Activated T-cell treated with anti-CD3 and anti-CD28 coated beads, Interleukin-2, amount 50 U/mL, for 48 hours (primary cell): ENCODE data around the gene DUT.
A peak's percentile ranks its signal among the peaks of the same experiment; 100 is the strongest.

Experiments used
- DNase-seq, 2 experiments: peaks; one replicate each; pipeline ENCODE4 v3.0.0-alpha.2; 2020

Gene DUT

DNA sequence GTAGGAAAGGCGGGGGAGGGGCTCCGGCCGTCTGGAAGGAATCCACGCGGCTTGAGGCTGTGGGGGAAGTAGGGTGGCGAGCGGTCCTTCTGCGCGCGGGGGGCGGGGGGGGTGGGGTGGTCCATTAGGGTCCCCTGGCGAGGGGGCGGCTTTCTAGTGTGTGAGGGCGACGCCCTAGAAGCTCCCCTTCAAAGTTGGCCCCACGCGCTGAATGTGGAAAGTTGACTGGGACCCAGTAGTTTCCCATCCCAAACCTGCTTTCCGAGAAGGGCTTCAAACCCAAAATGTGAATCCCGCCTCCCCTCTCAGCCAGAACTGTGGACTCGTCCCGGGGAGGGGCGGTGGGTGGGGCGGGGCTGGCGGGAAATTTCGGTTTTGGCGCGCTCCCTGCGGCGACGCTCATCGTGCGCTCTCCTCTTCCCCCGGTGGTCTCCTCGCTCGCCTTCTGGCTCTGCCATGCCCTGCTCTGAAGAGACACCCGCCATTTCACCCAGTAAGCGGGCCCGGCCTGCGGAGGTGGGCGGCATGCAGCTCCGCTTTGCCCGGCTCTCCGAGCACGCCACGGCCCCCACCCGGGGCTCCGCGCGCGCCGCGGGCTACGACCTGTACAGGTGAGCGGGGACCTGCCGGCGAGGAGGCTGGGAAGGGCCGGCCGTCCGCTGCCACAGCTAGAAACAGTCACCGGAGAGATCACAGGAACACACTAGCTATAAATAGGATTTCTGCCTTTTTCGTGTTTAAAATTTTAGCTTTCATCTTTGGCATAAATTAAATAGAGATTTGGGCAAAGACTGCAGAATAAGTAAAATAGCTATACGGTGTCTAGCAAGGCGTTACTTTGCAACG is 790 bp downstream of the DUT start:
- DNase-seq: peak; percentile 85 to 88

DNA sequence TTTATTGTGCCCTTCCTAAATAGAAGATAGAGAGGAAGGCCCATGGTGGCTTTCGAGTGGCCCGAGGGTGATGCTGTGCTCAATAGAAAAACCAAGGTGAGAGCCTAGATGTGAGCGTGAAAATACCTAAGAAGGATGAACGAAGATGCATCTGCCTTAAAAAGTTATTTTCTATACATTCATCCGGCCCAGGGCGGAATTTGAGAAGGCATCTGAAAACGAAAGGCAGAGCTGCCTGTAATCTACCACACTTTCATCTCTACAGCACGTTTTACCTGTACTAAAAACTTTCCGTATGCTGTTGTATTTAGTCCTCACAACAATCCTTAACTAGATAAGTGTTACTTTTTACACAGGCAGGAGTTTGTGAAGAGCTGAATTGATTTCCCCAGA is 1.4 kb downstream of the DUT start:
- peak; percentile 32 to 38 for DNase-seq

GRCh38 chr15:48333540-48333939 is 2.3 kb downstream of the DUT start:
- no peak for DNase-seq

DNA sequence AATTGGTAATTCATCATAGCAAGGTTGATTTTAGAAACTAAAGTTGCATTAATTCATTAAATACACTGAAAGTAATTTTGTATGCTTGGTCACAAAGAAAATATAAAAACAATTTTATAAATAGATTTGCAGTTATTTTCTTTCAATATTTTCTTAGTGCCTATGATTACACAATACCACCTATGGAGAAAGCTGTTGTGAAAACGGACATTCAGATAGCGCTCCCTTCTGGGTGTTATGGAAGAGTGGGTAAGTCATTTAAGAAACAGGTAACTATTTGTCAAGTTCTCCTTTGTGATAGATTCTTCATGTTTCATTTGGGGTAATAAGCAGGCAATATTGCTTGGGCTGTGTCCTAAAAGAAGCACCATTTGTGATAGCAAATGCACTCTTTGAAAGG is 3.0 kb downstream of the DUT start:
- no peak for DNase-seq

- DNase-seq: no peak
Measured at GRCh38 chr15:48336940-48337339, 5.7 kb downstream of the DUT start.

DNA sequence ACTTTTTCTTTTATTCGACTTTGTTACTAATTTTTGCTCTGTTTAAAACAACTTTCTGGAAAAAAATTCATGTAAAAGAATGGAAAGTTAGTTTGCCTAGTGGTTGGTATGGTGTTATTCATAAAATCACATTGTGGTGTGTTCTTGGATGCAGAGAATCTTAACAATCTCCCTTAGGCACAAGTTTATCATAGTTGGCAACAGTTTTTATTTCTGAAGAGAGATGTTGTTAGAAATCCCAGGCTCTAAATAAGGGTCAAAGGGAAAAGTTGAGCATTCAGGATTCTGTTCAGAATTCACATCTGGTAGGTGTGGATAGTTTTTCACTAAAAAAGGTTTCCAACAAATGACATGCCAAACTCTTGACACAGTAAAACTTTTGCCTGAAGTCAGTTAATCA is 6.4 kb downstream of the DUT start:
- DNase-seq: no peak

DNA sequence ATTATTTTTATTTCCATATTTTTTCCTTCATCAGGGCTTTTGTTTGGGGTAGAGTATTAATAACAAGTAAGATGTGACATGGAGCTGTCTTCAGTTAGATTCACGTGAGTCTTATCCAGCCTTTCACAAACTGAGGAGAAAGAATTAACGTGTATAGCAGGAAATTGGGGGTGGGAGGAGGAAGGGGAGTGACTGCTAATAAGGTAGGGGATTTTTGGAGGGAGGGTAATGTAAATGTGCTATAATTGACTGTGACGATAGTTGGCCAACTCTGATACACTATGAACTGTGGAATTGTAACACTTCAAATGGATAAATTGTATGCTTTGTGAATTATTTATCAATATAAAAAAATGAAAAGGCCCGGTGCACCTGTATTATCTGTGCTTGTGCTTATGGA is 8.9 kb downstream of the DUT start:
- DNase-seq: no peak

DNA sequence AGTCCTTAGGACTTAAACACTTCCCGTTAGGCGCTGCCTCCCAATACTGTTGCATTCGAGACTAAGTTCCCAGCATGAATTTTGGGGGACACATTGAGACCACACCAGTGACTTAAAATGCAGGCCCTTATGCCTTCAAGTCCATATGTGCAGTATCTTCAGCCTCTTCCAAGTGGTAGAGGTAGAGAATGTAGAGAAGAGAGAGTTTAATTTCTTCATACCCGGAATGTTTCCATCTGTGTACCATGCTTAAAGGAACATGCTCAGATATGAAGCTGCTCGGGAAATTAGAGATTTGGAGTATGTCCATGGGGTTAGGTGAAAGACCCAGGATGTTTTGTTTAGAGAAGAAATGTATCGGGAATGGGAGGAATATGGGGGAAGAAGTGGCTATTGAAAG is 12.6 kb downstream of the DUT start:
- no peak for DNase-seq

DNA sequence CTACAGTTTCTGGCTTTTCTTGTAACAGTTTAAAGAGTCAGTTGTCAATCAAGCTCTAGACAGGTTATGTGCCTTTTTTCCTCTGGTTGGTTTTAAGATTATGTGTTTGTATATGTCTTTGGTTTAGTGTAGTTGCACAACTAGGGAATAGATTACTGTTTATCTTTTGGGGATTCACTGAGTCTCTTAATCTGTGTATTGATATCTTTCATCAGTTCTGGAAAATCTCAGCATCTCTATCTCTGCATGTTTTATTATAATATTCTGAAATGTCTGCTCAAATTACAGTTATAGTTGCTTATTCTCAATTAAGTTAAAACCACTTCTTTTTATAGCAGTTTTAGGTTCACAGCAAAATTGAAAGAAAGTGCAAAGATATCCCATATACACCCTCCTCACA is 14.3 kb downstream of the DUT start:
- no peak for DNase-seq

- peak; percentile 40 to 46 for DNase-seq
Measured at GRCh38 chr15:48352474-48353072, 21.3 kb downstream of the DUT start.

DNA sequence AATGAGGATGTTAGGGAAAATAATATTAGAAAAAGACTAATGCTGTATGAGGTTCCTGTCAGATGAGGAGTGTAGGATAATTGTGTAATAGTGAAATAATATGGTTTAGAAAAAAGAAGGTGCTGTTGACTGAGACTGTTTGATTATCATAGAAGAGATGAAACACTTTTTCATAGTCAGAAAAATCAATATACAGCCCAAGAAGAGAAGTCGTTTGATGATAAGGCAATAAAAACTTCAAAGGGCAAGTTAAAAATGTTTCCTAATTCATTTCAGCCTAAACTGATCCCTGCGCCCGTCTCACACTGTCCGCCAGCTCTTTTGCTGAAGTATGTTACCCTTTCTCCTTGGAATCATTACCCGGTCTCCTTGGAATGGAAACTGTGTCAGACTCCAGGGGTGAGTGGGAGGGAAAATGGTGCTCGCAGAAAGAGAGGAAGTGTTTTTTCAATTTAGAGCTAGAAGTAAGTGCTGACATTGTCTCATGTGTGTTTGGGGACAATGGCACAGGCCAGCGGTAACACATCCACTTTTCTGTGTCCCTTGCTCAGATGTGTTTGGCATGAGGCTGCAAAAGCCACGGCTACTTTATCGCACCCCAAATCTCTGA is 23.6 kb downstream of the DUT start:
- no peak for DNase-seq

GRCh38 chr15:48355377-48355776 is 24.1 kb downstream of the DUT start:
- DNase-seq: no peak

- no peak for DNase-seq
Measured at GRCh38 chr15:48358229-48359152, 27.3 kb downstream of the DUT start.

- no peak for DNase-seq
Measured at GRCh38 chr15:48360841-48361240, 29.6 kb downstream of the DUT start.

DNA sequence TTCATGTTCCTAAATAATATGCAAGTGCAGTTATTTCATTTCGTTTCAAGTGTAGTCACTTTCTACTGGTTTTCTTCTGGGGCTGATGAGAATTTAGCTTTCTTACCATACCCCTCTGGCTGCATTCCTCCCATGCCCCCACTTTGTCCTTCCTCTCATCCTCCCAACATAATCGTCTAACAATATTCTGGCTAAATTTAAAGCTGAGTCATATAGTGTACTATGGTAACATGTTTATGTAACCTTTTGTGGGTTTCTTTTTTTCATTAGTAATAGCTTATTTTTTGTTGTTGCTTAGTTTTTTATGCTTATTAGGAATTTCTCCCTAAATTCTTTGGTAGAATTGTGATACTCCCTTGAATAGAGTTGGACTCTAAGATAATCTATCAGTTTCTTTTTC is 30.5 kb downstream of the DUT start:
- DNase-seq: no peak

- no peak for DNase-seq
Measured at GRCh38 chr15:48363474-48363873, 32.2 kb downstream of the DUT start.

GRCh38 chr15:48365575-48365974 is 34.3 kb downstream of the DUT start:
- DNase-seq: no peak

DNA sequence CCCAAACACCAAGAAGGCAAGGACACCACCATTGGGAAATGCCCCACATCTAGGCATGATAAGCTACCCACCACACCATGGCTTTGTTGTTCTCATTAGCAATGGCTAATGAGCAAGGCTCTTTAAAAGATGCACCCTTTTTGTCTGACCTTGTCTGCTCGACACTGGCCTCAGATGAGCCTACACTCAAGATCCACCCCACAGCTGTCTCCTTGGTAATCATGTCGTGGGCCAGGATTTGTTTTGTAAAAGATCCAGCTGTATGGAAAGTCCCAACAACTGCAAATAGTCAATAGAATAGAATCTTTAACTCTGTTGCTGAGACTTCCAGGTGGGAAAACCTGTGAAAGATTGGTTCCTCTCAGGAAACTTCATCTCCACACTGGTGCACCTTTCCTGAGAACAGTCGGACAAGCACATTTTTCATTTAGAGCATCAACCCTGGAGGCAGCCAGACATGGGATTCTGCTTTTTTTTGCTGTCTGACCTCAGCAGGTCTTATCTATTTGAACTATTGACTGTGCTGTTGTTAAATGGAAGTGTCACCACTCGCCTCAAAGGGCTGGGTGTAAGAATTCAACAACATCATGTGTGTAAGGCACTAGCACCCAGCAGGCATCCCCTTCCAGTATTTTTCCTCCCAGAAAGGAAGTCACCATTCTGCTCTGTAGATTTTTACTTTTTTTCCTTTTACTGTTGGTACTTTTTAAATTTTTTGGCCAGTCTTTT is 35.5 kb downstream of the DUT start:
- DNase-seq: no peak

DNA sequence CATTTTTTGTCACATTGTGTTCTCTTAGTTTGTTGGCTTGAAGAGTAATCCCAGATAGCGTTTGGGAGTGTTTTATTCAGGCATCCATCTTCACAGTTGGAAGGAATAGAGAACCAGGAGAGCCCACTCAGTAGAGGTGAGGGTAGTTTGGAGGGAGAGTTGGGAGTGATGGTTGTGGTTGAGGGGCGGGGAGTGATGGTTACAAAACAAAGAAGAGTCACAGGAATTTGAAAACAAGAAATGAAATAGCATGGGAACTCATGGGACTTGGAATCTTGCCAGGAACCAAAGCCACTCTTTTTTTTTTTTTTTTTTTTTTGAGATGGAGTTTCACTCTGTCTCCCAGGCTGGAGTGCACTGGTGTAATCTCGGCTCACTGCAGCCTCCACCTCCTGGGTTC is 36.3 kb downstream of the DUT start:
- DNase-seq: no peak

- DNase-seq: no peak
Measured at GRCh38 chr15:48370460-48370859, 39.2 kb downstream of the DUT start.

GRCh38 chr15:48371550-48371949 is 40.3 kb downstream of the DUT start:
- DNase-seq: no peak

DNA sequence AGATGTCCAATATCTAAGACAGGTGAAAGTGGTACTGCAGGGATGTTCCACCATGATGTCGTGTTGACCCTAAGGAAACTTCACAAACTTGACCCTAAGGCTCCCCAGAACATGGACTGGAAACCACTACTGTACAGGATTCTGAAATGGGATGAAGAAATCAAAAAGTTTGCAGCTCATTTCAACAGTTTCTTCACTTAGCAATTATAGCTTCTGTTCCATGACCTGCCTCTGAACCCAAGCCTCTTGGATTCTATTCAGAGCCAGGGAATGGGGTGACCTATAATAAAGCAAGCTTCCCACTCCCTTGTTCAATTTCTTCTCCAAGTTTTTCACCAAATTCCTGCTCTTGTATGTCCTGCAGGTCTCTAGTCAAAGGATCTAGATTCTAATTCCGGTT is 40.7 kb downstream of the DUT start:
- DNase-seq: no peak
